ENCODE measurements around the gene AVL9. TPM values are rescaled to one million over a fixed set of nuclear protein-coding genes. Genes with fewer than 3 reads are reported as not detected.

Gene AVL9
- total and polyA plus RNA-seq, 2 experiments from 2014 or later = 13.1 to 33.8 TPM

DNA sequence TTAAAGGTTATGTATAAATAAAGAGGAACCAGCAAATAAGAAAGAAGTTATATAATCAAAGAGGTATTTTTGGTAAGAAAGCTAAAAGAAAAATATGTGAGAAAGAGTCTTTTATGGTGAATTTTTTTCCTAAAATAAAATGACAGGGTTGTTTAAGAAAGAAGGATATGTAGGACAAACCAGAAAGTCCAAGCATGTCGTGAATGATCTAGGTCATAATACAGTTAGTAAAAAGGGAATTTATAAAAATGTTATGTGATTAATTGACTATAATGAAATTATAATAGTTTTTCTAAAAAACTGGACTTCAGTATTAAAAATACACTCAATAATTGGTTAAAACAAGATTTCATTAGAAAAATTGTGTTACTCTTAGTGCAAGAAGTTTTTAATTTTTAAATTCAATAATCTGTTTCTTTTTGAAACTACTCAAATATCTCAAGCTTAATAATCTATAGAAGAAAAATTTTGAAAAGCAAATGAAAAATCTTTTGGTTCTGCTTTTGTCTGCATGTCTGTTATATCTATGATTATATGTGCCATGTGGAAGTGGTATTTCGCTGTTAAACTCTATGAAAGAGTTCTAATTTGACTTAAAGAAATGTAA lies 23.3 kb downstream of the AVL9 start:
- Histone ChIP-seq H2AFZ (no peak overlapping the region), H3K79me2 (replicated peaks; ENCODE audit: insufficient read depth) (peaks cover 84% of the 10 kb centered on the region), H4K20me1 (replicated peaks; ENCODE audit: insufficient read depth) (no peaks in the 10 kb centered on the region), H3K9me2 (ENCODE audit: insufficient read depth) (no peaks in the 10 kb centered on the region; the same call in 1 of the 2 replicates), H3K27ac (ENCODE audit: low read depth) (no peak overlapping the region), H3K4me3 (no peak overlapping the region), H3K27me3 (ENCODE audit: insufficient read depth) (no peaks in the 10 kb centered on the region), H3K36me3 (ENCODE audit: insufficient read depth) (peaks cover 46% of the 10 kb centered on the region), H3K4me2 (no peak overlapping the region), H3K4me1 (ENCODE audit: insufficient read depth) (peaks cover 5% of the 10 kb centered on the region; the same call in 1 of the 2 replicates), H3F3A (replicated peaks; ENCODE audit: low read depth) (no peaks in the 10 kb centered on the region)
- DNase-seq (ENCODE audit: low spot score) (peak; percentile 94), ATAC-seq (no peak)
- Mint-ChIP-seq H3K27me3 (ENCODE audit: insufficient read depth, low read depth, poor library complexity) (peaks cover 13% of the 10 kb centered on the region), H3K27ac (no peak overlapping the region), H3K4me3 (no peak overlapping the region), H3K36me3 (ENCODE audit: low read depth) (peaks cover 93% of the 10 kb centered on the region), H3K4me1 (peaks cover 17% of the 10 kb centered on the region), H3K9me3 (peaks cover 89% of the 10 kb centered on the region)
- TF ChIP-seq, protein P1, sequence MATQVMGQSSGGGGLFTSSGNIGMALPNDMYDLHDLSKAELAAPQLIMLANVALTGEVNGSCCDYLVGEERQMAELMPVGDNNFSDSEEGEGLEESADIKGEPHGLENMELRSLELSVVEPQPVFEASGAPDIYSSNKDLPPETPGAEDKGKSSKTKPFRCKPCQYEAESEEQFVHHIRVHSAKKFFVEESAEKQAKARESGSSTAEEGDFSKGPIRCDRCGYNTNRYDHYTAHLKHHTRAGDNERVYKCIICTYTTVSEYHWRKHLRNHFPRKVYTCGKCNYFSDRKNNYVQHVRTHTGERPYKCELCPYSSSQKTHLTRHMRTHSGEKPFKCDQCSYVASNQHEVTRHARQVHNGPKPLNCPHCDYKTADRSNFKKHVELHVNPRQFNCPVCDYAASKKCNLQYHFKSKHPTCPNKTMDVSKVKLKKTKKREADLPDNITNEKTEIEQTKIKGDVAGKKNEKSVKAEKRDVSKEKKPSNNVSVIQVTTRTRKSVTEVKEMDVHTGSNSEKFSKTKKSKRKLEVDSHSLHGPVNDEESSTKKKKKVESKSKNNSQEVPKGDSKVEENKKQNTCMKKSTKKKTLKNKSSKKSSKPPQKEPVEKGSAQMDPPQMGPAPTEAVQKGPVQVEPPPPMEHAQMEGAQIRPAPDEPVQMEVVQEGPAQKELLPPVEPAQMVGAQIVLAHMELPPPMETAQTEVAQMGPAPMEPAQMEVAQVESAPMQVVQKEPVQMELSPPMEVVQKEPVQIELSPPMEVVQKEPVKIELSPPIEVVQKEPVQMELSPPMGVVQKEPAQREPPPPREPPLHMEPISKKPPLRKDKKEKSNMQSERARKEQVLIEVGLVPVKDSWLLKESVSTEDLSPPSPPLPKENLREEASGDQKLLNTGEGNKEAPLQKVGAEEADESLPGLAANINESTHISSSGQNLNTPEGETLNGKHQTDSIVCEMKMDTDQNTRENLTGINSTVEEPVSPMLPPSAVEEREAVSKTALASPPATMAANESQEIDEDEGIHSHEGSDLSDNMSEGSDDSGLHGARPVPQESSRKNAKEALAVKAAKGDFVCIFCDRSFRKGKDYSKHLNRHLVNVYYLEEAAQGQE (IDR thresholded peaks at IDR 0.05; ENCODE audit: unreplicated experiment) = no peak
- TF ChIP-seq STAT1 (IDR thresholded peaks at IDR 0.05; ENCODE audit: unreplicated experiment) = no peak

DNA sequence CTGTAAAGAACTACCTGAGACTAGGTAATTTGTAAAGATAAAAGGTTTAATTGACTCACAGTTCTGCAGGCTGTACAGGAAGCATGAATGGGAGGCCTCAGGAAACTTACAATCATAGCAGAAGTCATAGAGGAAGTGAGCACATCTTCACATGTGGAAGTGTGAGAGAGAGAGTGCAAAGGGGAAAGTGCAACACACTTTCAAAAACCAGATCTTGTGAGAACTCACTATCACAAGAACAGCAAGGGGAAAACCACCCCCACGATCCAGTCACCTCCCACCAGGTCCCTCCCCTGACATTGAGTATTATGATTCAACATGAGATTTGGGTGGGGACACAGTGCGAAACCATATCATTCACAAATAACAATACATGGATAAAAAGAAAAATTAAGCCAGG lies 24.5 kb downstream of the AVL9 start:
- Histone ChIP-seq H2AFZ (no peak overlapping the region), H3K27ac (ENCODE audit: low read depth) (no peak overlapping the region), H3K9me2 (ENCODE audit: insufficient read depth) (no peaks in the 10 kb centered on the region; the same call in 1 of the 2 replicates), H3K27me3 (ENCODE audit: insufficient read depth) (no peaks in the 10 kb centered on the region), H3K4me3 (no peak overlapping the region), H3K79me2 (replicated peaks; ENCODE audit: insufficient read depth) (peaks cover 84% of the 10 kb centered on the region), H3K4me1 (ENCODE audit: insufficient read depth) (peaks cover 4% of the 10 kb centered on the region; the same call in 1 of the 2 replicates), H3K4me2 (no peak overlapping the region), H3F3A (replicated peaks; ENCODE audit: low read depth) (no peaks in the 10 kb centered on the region), H4K20me1 (replicated peaks; ENCODE audit: insufficient read depth) (no peaks in the 10 kb centered on the region), H3K36me3 (ENCODE audit: insufficient read depth) (peaks cover 46% of the 10 kb centered on the region)
- peaks cover 81% of the 10 kb centered on the region for H3K9me3 Mint-ChIP-seq
- H3K4me3 Mint-ChIP-seq = no peak overlapping the region
- ATAC-seq (no peak), DNase-seq (ENCODE audit: low spot score) (no peak)
- H3K4me1 Mint-ChIP-seq = peaks cover 12% of the 10 kb centered on the region
- H3K36me3 Mint-ChIP-seq (ENCODE audit: low read depth) = peaks cover 88% of the 10 kb centered on the region
- H3K27me3 Mint-ChIP-seq (ENCODE audit: insufficient read depth, low read depth, poor library complexity) = peaks cover 13% of the 10 kb centered on the region
- no peak overlapping the region for H3K27ac Mint-ChIP-seq
- TF ChIP-seq ZNF331 (CRISPR knock-in tag; IDR thresholded peaks at IDR 0.05; ENCODE audit: low read depth) (no peak), ZNF114 (CRISPR knock-in tag; IDR thresholded peaks at IDR 0.05) (no peak), POLR2AphosphoS5 (IDR thresholded peaks at IDR 0.05; ENCODE audit: low read depth) (no peak), NANOG (IDR thresholded peaks at IDR 0.05; ENCODE audit: borderline replicate concordance) (no peak)
- TF ChIP-seq, protein P2, sequence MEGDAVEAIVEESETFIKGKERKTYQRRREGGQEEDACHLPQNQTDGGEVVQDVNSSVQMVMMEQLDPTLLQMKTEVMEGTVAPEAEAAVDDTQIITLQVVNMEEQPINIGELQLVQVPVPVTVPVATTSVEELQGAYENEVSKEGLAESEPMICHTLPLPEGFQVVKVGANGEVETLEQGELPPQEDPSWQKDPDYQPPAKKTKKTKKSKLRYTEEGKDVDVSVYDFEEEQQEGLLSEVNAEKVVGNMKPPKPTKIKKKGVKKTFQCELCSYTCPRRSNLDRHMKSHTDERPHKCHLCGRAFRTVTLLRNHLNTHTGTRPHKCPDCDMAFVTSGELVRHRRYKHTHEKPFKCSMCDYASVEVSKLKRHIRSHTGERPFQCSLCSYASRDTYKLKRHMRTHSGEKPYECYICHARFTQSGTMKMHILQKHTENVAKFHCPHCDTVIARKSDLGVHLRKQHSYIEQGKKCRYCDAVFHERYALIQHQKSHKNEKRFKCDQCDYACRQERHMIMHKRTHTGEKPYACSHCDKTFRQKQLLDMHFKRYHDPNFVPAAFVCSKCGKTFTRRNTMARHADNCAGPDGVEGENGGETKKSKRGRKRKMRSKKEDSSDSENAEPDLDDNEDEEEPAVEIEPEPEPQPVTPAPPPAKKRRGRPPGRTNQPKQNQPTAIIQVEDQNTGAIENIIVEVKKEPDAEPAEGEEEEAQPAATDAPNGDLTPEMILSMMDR (conservative IDR thresholded peaks at IDR 0.05; ENCODE audit: low read depth in 2 of 2) = no peak
- TF ChIP-seq, protein P3, sequence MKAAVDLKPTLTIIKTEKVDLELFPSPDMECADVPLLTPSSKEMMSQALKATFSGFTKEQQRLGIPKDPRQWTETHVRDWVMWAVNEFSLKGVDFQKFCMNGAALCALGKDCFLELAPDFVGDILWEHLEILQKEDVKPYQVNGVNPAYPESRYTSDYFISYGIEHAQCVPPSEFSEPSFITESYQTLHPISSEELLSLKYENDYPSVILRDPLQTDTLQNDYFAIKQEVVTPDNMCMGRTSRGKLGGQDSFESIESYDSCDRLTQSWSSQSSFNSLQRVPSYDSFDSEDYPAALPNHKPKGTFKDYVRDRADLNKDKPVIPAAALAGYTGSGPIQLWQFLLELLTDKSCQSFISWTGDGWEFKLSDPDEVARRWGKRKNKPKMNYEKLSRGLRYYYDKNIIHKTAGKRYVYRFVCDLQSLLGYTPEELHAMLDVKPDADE (IDR thresholded peaks at IDR 0.05) = no peak
- TF ChIP-seq, protein P4, sequence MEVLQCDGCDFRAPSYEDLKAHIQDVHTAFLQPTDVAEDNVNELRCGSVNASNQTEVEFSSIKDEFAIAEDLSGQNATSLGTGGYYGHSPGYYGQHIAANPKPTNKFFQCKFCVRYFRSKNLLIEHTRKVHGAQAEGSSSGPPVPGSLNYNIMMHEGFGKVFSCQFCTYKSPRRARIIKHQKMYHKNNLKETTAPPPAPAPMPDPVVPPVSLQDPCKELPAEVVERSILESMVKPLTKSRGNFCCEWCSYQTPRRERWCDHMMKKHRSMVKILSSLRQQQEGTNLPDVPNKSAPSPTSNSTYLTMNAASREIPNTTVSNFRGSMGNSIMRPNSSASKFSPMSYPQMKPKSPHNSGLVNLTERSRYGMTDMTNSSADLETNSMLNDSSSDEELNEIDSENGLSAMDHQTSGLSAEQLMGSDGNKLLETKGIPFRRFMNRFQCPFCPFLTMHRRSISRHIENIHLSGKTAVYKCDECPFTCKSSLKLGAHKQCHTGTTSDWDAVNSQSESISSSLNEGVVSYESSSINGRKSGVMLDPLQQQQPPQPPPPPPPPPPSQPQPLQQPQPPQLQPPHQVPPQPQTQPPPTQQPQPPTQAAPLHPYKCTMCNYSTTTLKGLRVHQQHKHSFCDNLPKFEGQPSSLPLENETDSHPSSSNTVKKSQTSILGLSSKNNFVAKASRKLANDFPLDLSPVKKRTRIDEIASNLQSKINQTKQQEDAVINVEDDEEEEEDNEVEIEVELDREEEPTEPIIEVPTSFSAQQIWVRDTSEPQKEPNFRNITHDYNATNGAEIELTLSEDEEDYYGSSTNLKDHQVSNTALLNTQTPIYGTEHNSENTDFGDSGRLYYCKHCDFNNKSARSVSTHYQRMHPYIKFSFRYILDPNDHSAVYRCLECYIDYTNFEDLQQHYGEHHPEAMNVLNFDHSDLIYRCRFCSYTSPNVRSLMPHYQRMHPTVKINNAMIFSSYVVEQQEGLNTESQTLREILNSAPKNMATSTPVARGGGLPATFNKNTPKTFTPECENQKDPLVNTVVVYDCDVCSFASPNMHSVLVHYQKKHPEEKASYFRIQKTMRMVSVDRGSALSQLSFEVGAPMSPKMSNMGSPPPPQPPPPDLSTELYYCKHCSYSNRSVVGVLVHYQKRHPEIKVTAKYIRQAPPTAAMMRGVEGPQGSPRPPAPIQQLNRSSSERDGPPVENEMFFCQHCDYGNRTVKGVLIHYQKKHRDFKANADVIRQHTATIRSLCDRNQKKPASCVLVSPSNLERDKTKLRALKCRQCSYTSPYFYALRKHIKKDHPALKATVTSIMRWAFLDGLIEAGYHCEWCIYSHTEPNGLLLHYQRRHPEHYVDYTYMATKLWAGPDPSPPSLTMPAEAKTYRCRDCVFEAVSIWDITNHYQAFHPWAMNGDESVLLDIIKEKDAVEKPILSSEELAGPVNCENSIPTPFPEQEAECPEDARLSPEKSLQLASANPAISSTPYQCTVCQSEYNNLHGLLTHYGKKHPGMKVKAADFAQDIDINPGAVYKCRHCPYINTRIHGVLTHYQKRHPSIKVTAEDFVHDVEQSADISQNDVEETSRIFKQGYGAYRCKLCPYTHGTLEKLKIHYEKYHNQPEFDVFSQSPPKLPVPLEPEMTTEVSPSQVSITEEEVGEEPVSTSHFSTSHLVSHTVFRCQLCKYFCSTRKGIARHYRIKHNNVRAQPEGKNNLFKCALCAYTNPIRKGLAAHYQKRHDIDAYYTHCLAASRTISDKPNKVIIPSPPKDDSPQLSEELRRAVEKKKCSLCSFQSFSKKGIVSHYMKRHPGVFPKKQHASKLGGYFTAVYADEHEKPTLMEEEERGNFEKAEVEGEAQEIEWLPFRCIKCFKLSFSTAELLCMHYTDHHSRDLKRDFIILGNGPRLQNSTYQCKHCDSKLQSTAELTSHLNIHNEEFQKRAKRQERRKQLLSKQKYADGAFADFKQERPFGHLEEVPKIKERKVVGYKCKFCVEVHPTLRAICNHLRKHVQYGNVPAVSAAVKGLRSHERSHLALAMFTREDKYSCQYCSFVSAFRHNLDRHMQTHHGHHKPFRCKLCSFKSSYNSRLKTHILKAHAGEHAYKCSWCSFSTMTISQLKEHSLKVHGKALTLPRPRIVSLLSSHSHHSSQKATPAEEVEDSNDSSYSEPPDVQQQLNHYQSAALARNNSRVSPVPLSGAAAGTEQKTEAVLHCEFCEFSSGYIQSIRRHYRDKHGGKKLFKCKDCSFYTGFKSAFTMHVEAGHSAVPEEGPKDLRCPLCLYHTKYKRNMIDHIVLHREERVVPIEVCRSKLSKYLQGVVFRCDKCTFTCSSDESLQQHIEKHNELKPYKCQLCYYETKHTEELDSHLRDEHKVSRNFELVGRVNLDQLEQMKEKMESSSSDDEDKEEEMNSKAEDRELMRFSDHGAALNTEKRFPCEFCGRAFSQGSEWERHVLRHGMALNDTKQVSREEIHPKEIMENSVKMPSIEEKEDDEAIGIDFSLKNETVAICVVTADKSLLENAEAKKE (CRISPR knock-in tag; IDR thresholded peaks at IDR 0.05) = no peak
